Measurements from ENCODE around the gene SLC25A3.

- TF ChIP-seq, protein P1, sequence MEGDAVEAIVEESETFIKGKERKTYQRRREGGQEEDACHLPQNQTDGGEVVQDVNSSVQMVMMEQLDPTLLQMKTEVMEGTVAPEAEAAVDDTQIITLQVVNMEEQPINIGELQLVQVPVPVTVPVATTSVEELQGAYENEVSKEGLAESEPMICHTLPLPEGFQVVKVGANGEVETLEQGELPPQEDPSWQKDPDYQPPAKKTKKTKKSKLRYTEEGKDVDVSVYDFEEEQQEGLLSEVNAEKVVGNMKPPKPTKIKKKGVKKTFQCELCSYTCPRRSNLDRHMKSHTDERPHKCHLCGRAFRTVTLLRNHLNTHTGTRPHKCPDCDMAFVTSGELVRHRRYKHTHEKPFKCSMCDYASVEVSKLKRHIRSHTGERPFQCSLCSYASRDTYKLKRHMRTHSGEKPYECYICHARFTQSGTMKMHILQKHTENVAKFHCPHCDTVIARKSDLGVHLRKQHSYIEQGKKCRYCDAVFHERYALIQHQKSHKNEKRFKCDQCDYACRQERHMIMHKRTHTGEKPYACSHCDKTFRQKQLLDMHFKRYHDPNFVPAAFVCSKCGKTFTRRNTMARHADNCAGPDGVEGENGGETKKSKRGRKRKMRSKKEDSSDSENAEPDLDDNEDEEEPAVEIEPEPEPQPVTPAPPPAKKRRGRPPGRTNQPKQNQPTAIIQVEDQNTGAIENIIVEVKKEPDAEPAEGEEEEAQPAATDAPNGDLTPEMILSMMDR (IDR thresholded peaks at IDR 0.05; ENCODE audit: low read depth, low read length, missing input control): no peak
- TF ChIP-seq TAF1 (conservative IDR thresholded peaks at IDR 0.05) (no peak), EGR1 (IDR thresholded peaks at IDR 0.05; ENCODE audit: low read depth in 2 of 2) (no peak), MAX (IDR thresholded peaks at IDR 0.05) (no peak), ZBTB33 (IDR thresholded peaks at IDR 0.05) (no peak), YY1 (IDR thresholded peaks at IDR 0.05) (no peak), NR2F2 (IDR thresholded peaks at IDR 0.05) (no peak)
- TF ChIP-seq, protein P2, sequence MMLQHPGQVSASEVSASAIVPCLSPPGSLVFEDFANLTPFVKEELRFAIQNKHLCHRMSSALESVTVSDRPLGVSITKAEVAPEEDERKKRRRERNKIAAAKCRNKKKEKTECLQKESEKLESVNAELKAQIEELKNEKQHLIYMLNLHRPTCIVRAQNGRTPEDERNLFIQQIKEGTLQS (IDR thresholded peaks at IDR 0.05): no peak
- TF ChIP-seq, protein P3, sequence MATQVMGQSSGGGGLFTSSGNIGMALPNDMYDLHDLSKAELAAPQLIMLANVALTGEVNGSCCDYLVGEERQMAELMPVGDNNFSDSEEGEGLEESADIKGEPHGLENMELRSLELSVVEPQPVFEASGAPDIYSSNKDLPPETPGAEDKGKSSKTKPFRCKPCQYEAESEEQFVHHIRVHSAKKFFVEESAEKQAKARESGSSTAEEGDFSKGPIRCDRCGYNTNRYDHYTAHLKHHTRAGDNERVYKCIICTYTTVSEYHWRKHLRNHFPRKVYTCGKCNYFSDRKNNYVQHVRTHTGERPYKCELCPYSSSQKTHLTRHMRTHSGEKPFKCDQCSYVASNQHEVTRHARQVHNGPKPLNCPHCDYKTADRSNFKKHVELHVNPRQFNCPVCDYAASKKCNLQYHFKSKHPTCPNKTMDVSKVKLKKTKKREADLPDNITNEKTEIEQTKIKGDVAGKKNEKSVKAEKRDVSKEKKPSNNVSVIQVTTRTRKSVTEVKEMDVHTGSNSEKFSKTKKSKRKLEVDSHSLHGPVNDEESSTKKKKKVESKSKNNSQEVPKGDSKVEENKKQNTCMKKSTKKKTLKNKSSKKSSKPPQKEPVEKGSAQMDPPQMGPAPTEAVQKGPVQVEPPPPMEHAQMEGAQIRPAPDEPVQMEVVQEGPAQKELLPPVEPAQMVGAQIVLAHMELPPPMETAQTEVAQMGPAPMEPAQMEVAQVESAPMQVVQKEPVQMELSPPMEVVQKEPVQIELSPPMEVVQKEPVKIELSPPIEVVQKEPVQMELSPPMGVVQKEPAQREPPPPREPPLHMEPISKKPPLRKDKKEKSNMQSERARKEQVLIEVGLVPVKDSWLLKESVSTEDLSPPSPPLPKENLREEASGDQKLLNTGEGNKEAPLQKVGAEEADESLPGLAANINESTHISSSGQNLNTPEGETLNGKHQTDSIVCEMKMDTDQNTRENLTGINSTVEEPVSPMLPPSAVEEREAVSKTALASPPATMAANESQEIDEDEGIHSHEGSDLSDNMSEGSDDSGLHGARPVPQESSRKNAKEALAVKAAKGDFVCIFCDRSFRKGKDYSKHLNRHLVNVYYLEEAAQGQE (IDR thresholded peaks at IDR 0.05): no peak
Observed at GRCh38 chr12:98635657-98636323, 42.3 kb downstream of the SLC25A3 start.

Measured in liver (tissue), 3 donors.